CD4-positive, alpha-beta T cell treated with Interferon alpha-2 for 1 hour (primary cell): ENCODE results near the gene ABHD17C.
A peak's percentile ranks its signal among the peaks of the same experiment; 100 is the strongest.

ENCODE experiments used
- DNase-seq, 2 donors: peaks; one replicate each; pipeline ENCODE4 v3.0.0-alpha.2; 2020 to 2022

Gene ABHD17C

DNA sequence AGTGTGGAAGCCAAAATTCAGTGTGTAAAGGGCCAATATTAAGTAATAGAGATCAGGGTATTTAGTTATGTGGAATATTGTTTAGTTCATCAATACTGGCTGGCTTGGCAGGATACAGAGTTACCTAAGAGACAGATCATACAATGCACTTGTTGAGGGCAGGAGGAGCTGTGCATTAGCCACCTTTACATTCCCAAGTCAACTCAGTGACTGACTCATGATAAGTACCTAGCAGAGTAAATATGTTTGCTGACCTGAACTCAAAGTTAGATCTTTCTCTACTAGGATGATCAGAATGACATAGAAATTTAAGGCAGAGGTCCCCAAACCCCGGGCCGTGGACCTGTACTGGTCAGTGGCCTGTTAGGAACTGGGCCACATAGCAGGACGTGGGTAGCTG lies 3.5 kb upstream of the ABHD17C start:
- DNase-seq: no peak

DNA sequence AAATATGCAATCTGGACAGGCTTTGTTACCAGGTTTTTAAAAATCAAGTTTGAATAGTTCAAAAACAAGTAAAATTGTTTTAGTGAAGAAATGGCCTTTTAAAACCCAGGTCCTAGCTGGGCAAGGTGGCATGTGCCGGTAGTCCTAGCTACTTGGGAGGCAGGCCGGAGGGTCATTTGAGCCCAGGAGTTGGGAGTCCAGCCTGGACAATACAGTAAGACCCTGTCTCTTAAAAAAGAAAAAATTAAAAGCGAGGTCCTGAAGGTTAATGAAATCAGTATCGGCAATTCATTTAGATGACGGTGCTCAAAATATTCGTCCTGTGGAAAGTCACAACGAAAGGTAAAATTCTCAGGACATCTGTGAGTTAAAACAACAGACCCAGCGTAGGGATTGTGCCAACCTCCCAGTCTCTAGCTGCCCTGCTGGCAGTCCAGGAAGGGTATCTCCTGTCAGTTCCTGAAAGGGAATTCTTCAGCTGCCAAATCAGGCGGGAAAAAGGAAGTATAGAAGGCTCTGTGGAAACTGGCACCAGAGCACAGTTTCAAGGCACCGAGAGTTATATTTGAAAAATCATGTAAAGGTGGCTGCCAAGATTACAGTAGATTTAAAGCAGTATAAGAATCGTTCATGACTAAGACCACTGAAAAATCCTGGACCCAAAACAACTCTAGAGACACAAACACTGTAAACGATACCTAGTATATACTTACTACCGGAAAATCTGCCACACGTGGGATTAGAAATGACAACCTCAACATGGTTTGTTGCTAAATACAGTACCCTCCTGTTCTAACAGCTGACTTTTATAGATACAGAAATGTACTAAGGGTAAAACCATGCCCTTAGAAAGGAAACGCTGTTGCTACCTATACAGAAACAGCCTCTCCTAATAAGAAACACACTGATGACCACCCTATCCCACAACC lies 1.2 kb upstream of the ABHD17C start:
- peak in 1 of 2 donors; percentile 19 for DNase-seq

DNA sequence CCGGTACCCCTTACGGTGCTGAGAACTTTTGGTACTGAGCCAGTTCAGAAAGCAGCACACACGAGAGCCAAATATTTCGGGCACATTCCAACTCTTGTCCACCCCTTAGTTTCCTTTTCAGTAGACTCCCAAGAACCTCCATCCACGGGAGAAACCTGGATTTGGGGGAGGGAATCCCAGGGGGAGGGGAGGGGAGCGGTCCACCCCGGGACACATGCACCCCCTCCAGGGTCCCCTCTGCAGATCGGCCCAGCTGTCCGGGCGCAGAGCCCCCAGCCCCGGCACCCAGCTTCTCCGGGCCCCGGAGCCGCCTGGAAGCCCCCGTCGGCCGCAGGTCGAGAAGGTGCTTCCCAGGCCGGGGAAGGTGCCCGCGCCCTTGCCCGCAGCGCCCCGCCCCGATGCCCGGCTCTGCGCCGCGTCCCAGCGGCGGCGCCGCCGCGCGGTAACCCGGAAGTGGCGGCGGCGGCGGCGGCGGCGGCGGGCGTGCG lies 455 bp upstream of the ABHD17C start:
- DNase-seq: peak in 1 of 2 donors; percentile 47

DNA sequence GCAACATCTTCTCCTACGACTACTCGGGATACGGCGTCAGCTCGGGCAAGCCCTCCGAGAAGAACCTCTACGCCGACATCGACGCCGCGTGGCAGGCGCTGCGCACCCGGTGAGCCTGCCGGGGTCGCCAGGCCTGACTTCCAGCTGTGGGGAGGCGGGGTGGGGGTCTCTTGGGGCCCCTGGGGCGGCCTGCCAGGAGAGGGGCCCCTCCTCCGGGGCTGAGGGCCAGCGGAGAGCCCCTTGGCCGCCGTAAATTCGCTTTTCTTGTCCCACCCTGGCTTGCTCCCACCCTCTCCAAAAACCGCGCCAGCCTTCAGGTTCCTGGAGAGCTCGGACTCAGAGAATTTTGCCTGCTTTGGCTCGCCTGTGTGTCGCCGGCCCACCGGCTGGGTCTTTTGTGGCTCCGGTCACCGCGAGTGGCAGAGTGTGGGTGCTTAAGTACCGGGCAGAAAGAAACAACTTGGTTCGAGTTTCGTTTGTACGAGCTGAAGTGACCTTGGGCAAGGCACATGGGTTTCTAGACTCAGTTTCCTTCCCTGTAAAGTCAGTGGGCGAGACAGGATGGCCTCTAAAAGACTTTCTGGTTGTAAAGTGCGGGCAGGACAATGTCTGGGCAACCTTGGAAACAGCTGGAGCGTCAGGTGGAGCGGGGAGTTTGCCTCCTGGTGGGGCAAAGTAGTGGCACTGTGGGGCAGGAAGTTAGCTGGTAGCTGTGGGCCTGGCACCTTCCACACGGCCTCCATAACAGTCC lies 976 bp downstream of the ABHD17C start:
- DNase-seq: peak in 1 of 2 donors; percentile 31

DNA sequence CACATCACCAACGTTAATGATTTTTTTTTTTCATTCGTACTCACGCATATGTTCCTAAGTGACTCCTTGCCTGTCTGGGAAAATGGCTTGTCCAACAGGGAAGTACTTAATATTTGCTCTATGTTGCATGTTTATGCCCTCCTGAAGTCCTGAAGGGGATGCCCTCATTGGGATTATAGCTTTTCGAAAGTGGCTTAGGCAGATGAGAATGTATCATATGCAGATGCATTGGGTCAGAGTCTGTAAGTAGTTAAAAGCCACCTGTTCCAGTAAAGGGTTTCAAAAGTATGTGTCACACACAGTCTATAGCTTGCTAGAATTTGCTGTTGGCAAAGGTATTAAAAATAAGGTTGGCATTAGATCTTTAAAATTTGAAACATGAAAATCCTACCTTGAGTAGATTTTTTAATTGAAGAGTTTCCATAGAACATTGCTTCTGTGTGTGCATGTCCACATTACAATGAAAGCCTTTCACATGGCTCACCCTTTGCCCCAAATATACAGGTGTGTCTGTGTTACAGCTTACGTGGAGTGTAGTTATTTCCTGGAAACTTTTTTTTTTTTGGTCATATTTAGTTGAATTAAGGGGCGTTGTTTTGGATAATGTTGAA lies 2.1 kb downstream of the ABHD17C start:
- DNase-seq: no peak

DNA sequence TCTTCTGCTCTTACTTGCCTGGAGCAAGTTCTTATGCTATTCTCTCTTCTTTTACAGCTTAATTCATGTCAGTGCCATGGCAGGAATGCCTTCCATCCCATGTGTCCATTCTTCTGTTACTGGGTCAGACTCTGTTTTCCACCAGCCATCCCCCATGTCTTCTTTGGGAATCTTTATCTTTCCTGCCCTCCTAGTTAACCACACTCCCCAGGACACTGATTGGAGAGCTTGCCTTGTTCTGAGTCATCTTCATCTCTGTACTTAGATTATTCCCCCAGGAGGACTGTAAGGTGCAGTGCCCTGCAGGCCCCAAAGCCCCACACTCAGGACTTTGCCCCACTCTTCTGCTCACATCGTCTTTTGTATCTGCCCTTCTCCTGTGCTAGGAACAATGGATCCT lies 3.6 kb downstream of the ABHD17C start:
- DNase-seq: no peak

DNA sequence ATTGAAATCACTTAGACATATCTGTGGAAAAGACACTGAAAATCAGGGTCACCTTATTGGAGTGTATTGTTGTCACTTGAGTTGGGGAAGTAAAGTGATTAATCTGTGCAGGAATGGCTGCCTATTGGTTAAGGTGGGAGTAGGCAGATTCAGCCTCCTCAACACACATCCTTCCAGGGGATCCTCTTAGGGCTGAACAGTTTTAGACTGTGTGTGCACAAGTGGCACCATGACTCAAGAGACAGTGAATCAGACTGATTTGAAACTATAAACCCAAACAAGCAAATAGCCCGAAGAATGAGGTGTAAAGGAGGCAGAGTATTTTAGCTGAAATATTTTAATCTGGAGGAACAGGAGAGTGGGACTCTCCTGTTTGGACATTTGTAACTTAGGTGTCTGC lies 4.9 kb downstream of the ABHD17C start:
- no peak for DNase-seq

DNA sequence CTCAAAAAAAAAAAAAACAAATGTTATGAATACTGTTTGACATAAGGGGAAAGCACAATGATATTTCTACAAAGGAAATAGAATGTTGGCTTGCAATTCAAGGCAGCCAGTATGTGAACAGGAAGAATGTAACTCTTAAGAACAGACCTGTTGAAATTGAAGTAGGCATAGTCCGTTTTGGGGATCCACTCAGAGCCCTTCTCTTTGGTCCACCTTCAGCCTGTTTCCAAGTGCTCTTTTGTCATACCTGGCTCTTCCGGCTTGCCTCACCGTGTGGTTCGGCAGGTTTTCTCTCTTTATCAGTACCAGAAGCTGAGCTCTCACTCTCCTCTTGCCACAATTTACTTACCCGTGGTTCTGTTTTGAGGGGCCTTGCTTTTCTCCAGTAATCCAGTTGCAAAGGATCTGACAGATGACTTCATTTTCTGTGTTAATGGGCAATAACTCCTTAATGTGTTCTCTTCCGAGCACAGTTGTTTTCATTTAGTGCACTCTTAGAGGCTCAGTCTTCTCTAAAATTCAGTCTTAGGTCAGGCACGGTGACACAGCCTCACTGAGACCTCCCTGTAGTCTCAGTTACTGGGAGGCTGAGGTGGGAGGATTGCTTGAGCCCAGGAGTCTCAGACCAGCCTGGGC lies 6.7 kb downstream of the ABHD17C start:
- no peak for DNase-seq

DNA sequence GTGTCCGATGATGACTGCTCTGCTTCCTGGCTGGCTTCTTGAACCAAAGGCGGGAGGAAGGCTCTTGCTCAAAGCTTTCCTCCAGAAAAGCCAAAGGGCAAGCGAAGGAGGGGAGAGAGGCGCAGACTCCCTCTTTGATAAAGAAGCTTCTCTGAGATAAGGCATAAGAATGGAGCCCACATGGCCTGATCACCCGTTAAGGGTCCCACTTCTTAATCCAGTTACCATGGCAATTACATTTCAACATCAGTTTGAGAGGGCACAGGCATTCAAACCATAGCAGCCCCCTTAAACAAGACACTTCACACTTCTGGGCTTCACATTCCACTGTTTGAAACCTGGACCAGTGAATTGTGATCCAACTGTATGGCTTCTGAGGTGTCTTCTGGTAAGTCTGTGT lies 8.0 kb downstream of the ABHD17C start:
- no peak for DNase-seq

DNA sequence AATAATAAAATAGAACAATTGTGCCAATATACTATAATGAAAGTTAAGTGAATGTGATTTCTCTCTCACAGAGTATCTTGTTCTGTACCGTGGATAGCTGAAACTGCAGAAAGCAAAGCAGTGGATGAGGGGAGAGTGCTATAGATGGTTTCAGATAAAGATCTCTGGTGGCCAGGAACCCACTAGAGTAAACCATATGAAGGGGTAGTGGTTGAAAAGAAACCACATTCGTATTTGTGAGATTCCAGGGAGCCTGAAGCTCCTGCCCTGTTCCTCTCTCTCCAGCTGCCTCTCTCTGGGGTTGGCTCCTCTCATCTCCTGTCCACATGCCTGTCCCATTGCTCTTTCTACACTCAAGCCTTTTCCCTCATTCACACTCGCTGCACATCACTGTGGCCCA lies 8.9 kb downstream of the ABHD17C start:
- DNase-seq: no peak

DNA sequence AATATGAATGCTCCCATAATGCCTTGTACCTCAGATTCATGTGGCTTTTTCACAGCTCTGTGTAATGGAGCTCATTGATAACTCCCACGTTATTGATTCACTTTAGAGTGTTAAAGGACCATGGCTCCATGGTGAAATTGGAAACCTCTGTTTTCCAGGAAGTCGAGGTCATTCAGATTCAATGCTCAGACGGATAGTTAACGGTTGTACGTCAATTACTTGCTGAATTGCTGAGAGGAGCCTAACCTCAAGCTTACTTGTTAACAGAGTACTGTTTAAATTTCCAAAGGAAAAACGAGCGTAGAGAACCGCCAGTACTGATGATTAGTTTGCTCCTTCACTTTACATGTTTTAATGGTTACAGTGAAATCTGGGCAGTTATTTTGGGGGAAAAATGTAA lies 11.1 kb downstream of the ABHD17C start:
- no peak for DNase-seq

DNA sequence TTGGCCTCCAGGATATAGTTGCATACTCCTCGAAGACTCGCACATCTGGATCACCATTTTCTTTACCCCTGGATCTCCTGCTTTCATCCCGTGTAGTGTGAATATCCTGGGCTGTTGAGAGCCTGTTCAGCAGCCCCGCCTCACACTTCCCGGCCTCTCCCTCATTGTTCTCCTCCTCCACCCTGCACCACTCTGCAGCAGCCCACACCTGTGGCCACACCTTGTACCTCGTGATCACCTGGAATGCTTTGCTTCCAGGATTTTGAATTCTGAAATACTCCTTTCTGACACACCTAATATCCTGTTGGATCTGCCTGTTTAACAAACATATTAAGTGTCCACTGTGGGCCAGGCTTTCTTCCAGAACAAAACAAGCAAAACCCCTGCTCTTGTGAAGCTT lies 14.4 kb downstream of the ABHD17C start:
- no peak for DNase-seq

DNA sequence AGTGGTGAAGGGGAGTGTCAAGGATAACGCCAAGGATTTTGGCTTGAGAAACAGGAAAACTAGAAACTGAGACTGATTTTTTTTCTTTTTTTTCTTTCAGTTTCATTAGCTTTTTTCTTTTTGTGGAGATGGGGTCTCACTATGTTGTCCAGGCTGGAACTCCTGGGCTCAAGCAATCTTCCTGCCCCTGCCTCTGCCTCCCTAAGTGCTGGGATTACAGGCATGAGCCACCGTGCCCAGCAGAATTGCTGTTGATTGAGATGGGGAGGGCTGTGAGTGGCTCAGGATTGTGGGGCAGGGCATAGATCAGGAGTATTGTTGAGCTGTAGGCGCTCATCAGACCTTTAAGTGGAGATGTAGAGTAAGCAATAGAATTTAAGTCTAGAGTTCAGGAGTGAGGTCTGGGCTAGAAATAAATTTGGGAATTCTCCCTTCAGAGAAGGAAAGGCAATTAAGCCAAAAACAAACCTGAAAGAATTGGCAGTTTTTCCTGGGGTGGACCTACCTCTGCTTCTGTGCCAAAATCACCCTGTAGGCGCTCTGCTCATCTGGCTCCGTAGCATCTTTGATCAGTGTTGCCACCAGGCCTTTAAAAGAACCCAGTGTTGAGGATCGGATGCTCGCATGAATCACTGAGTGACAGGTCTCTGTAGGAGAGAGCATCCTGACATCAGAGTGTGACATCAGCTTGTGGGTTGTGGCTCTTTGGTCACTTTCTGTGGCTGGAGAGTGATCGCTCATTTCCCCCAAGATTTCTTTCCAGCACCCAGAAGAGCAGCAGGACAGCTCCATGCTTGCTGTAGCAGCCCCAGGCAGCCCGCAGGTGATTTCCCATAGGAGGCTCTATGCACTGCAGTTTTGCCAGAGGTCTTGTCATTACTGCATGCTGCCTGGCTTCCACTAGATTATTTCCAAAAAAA lies 15.8 kb downstream of the ABHD17C start:
- DNase-seq: no peak

DNA sequence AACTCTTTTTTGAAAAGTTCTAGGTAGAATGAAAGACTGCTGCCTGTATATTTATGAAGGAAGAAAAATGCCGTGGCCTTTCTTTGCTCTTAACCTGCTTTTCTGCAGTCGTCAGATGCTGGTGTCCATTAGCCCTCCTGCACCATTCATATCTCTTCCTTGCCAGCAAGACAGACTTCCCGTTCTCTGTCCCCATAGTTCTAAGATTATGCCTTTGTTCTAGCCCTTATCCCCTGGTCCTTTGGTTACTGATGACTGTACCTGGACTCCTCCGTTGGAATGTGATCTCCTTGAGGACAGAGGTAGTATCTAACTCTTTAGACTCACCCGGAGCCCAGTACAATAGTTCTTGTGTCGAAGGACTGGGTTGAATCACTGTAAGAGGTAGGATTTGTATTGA lies 16.8 kb downstream of the ABHD17C start:
- no peak for DNase-seq

DNA sequence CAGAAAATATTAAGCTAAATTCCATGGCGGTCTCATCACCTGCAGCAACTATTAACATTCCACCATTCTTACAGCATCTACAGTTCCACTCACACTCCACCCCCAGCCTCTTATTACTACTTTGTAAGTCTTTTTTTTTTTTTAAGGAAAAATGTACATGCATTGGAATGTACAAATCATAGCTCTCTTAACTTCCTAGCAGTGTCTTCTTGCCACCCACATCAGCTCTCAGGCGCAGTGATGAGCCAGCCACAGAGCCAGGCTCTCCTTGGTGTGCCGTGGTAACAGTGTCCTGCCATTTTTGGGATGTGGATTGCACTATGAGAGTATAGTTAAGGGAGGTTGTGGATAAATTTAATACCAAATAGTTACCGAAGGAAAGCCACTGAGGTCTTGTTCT lies 17.8 kb downstream of the ABHD17C start:
- no peak for DNase-seq

DNA sequence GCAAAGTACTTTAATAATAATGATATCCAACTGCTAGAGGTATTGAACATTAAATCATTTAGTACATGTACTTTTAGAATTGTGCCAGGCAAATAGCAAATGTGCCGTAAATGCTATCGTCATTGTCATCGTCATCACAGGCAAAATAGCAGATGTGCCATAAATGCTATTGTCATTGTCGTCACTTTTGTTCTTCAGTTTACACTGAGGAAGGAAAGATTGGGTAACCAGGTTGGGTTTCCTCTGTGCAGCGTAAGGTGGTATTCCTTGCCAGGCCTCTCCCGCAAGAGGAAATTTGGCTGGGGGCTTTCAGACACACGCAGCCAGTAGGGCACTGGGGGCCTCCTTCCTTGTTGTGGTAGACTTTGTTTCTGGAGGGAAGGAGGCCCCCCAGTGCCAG lies 26.4 kb downstream of the ABHD17C start:
- no peak for DNase-seq

DNA sequence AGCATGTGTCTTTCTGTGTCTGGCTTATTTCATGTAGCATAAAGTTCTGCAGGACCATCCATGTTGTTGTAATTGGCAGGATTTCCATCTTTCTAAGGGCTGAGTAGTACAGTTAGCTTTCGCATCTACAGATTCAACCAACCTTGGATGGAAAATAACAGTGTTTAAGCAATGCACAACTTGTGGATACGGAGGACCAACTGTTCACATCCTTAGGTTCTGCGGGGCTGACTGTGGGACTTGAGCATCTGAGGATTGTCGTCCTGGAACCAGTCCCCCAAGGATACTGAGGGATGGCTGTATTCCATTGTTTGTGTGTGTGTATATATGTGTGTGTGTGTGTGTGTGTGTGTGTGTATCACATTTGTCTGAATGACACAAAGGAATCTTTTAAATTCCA lies 27.7 kb downstream of the ABHD17C start:
- no peak for DNase-seq

DNA sequence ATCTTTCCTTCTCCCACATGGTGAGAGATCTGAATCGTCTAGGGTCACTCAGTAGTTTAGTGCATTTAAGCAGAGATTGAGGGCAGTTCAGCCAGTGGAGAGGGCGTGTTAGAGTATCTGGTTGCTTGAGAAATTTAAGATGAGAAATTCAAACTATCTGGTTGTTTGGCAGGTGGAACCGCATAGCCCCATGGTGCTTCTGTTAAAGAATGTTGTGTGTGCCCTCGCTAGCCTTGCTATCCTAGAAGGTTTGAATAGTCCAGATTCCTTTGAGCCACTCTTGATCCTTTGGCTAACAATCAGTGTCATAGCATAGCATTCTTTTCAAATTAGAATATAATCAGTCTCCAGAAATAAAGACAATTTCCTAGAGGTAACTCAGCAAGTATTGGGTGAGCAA lies 32.1 kb downstream of the ABHD17C start:
- DNase-seq: no peak

DNA sequence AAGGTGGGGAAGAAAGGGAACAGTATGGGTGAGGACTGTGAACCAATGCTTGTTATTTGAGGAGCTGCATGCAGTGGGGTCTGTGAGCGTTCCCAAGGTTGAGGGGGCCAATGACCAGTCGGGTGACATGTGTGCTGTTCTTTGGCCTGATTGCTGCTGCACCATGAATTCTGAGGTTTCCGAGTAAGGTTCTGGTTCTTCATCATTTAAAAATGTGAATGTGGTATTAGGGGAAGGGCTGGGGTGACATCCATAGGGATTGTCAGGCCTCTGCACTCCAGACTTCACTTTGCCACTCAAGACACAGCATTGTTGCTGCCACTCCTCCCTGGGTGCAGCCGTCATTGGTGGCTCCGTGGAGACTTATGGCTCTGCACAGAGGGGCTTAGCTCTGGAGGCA lies 32.5 kb downstream of the ABHD17C start:
- no peak for DNase-seq

DNA sequence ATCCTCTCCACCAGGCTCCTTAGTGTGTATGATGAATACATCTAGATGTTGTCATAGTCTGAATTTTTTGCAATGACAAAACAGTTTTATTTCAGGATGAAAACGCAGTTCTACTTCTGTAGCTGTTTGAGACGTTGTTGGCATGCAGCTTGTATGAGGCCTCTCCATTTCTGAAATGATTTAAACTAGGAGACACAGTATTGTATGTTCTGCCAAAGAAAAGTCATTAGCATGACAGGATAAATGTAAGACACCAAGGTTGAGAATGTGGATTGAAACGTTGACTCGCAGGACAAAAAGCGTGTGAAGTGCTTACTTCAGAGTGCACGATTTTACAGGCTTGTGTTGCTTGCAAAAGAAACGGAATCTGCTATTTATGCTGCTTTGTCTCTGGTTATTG lies 35.3 kb downstream of the ABHD17C start:
- DNase-seq: no peak

DNA sequence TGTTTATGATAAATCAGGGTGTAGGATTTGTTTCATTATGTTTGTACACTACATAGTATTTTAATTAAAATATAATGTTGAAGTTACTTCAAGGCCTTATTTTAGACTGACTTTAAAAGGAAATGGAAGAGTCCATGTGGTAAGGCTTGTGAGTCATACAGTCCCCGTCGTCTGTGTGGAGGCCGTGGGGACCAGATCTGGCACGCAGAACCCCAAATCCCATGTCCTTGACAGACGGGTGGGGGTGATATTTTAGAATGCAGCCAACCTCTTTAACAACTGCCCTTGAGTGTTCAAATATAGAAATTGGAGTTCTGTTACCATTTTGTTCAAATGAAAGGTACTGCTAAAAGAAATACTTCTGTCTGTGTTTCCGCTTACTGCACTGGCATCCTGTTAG lies 35.8 kb downstream of the ABHD17C start:
- no peak for DNase-seq

DNA sequence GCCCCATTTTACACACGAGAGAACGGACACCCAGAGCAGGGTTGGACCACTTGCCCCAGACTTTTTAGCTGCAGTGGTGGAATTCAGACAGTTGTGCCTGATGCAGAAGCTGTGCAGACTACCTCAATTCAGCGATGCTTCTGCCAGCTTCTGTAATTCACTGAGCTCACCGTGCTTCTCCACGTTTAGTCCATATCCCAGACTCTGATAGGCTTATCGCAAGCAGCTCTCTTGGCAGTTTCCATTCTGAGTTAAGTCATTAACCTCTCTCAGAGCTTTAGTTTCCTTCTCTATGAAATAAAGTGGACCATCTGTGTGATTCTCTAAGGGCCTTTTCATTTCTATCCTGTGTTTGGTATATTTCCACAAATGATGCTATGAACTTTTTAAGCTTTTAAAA lies 37.1 kb downstream of the ABHD17C start:
- DNase-seq: no peak
